Measurements from ENCODE around the gene THOC6.
A peak's percentile ranks its signal among the peaks of the same experiment; 100 is the strongest.
"Not testable (repeated sequence)": the region's sequence is repeated elsewhere in the genome, so short reads cannot be mapped to it uniquely, and the experiment has no call there.

The THOC6 gene

GRCh38 chr16:3053330-3053710 lies 29.5 kb downstream of the THOC6 start:
- not testable (repeated sequence) for DNase-seq (ENCODE audit: low read depth in 2 of 3, low spot score in 1 of 3)

GRCh38 chr16:3054965-3055733 lies 31.3 kb downstream of the THOC6 start:
- DNase-seq (ENCODE audit: low read depth in 2 of 3, low spot score in 1 of 3), result no peak

- not testable (repeated sequence) for DNase-seq (ENCODE audit: low read depth in 2 of 3, low spot score in 1 of 3)
These were observed 31.9 kb downstream of the THOC6 start for GRCh38 chr16:3055734-3056115.

GRCh38 chr16:3056336-3057180 lies 32.7 kb downstream of the THOC6 start:
- no peak for DNase-seq (ENCODE audit: low read depth in 2 of 3, low spot score in 1 of 3)

- DNase-seq (ENCODE audit: low read depth in 2 of 3, low spot score in 1 of 3), result no peak
These were observed 33.6 kb downstream of the THOC6 start for GRCh38 chr16:3057181-3058138.

- DNase-seq (ENCODE audit: low read depth in 2 of 3, low spot score in 1 of 3), result no peak
These were observed 34.5 kb downstream of the THOC6 start for GRCh38 chr16:3058139-3059030.

GRCh38 chr16:3059041-3059722 lies 35.3 kb downstream of the THOC6 start:
- peak; percentile 70 to 87 (median 82) for DNase-seq (ENCODE audit: low read depth in 2 of 3, low spot score in 1 of 3)

GRCh38 chr16:3059723-3060242 lies 35.9 kb downstream of the THOC6 start:
- DNase-seq (ENCODE audit: low read depth in 2 of 3, low spot score in 1 of 3), result no peak

- no peak for DNase-seq (ENCODE audit: low read depth in 2 of 3, low spot score in 1 of 3)
These were observed 36.7 kb downstream of the THOC6 start for GRCh38 chr16:3060339-3061127.

GRCh38 chr16:3062553-3062952 lies 38.7 kb downstream of the THOC6 start:
- no peak for DNase-seq (ENCODE audit: low read depth in 2 of 3, low spot score in 1 of 3)

- DNase-seq (ENCODE audit: low read depth in 2 of 3, low spot score in 1 of 3), result no peak
These were observed 40.0 kb downstream of the THOC6 start for GRCh38 chr16:3063625-3064386.

- DNase-seq (ENCODE audit: low read depth in 2 of 3, low spot score in 1 of 3), result peak; percentile 57 to 68 (median 67)
These were observed 41.4 kb downstream of the THOC6 start, which contains the start of gene IL32 for GRCh38 chr16:3065069-3065741. TSS of gene IL32 (plus strand) at chr16:3065640. CDS start at chr16:3065812, 172 bp downstream.

GRCh38 chr16:3065742-3066439 lies 42.1 kb downstream of the THOC6 start:
- no peak for DNase-seq (ENCODE audit: low read depth in 2 of 3, low spot score in 1 of 3)

- DNase-seq (ENCODE audit: low read depth in 2 of 3, low spot score in 1 of 3), result no peak
These were observed 42.6 kb downstream of the THOC6 start for GRCh38 chr16:3066440-3066748.

GRCh38 chr16:3068487-3068886 lies 44.7 kb downstream of the THOC6 start:
- DNase-seq (ENCODE audit: low read depth in 2 of 3, low spot score in 1 of 3), result no peak

GRCh38 chr16:3069146-3069545 lies 45.3 kb downstream of the THOC6 start:
- not testable (repeated sequence) for DNase-seq (ENCODE audit: low read depth in 2 of 3, low spot score in 1 of 3)

Measured in stimulated activated CD4-positive, alpha-beta T cell treated with anti-CD3 and anti-CD28 coated beads, Interleukin-12 subunit alpha, Interleukin-12 subunit beta, amount 100 ng/mL, for 48 hours (primary cell).